Ovary (tissue), 9 donors: ENCODE results near the gene PMEPA1. TPM values are rescaled to one million over a fixed set of nuclear protein-coding genes. Genes with fewer than 3 reads are reported as not detected.

Experiments used
- DNase-seq, 5 donors: peaks; one replicate each; pipeline ENCODE4 v3.0.0-alpha.2; 2019 to 2020
- H3K27ac ChIP-seq, 2 donors: fragments of 200-600 bp; one replicate each; pipeline versions ENCODE4 v1.5.1 to v1.8.0; 2019 to 2022
- H3K27me3 ChIP-seq: fragments of 200-600 bp; one replicate; pipeline ENCODE4 v1.8.0; 2022
- H3K36me3 ChIP-seq: fragments of 200-600 bp; sonication (generic); one replicate; pipeline ENCODE4 v1.5.1; 2019
- H3K4me1 ChIP-seq: one replicate; pipeline ENCODE4 v1.8.1; 2013; ENCODE audit warnings: mild to moderate bottlenecking, moderate library complexity; ENCODE audit not compliant: insufficient read depth
- H3K4me3 ChIP-seq: fragments of 200-600 bp; sonication (generic); one replicate; pipeline ENCODE4 v1.5.1; 2017
- H3K9me3 ChIP-seq, 2 donors: fragments of 200-600 bp in 1 of 2; sonication (generic) in 1 of 2; one replicate each; pipeline versions ENCODE4 v1.5.1 to v1.8.1; 2013 to 2019; ENCODE audit warnings: mild to moderate bottlenecking in 1 of 2, moderate library complexity in 1 of 2
- CTCF ChIP-seq, 3 donors: fragments of 450-650 bp in 2 of 3; fragments of 200-600 bp in 1 of 3; IDR thresholded peaks; one replicate each; pipeline versions ENCODE4 v1.5.1 to v1.8.0; 2016 to 2022; ENCODE audit warnings: antibody characterized with exemption in 3 of 3, mild to moderate bottlenecking in 1 of 3
- EP300 ChIP-seq: sonication (generic); formaldehyde crosslinking; IDR thresholded peaks from one replicate; pipeline ENCODE4 v1.6.1; 2017; ENCODE audit warnings: antibody characterized with exemption
- POLR2A ChIP-seq: fragments of 450-650 bp; IDR thresholded peaks from one replicate; pipeline ENCODE4 v1.6.1; 2017; ENCODE audit warnings: antibody characterized with exemption, mild to moderate bottlenecking, moderate library complexity
- WGBS, 3 donors: extraction: QIAGEN DNeasy Blood & Tissue Kit in 1 of 3; methylation state at CpG; one replicate each; pipeline versions ENCODE4 v1.1.5 to v1.1.7; 2013 to 2017; 5-methylcytosine and 5-hydroxymethylcytosine counted together
- intact Hi-C, 4 donors: fragments of 100-400 bp; cut with DNase I; formaldehyde crosslinking; loops; one replicate each; pipeline versions ENCODE4 v1.11.0 to v1.15.1; 2022 to 2023
- polyA plus RNA-seq, 2 donors: library from polyadenylated mRNA; stranded (reverse); fragments of 200-250 nt in 1 of 2; fragments of 350-450 nt in 1 of 2; fragmentation: Illumina TruSeq in 1 of 2; extraction: RNeasy Lipid Tissue Mini Kit (QIAGEN cat#74804) in 1 of 2; gene quantifications; one replicate each; pipeline ENCODE4 v1.2.3, GENCODE V29; 2013 to 2014
- total RNA-seq, 7 donors: library from RNA; depleted of rRNA in 2 of 7; stranded (reverse); fragments of >200 nt in 2 of 7; fragmentation: NEBNext Ultra II Directional in 3 of 7; extraction: Animal tissue kit (Norgen Biotek cat#: 25700) in 3 of 7; gene quantifications; one replicate each; pipeline versions ENCODE4 v1.1.0 to v1.2.4, GENCODE V29; 2016 to 2023
- donor health status: DM: no; HTN: no; CAD: no; lungs with moderate emphysema.
- donor health status: DM: no; HTN: no; CAD: no.
- donor health status: Bipolar disorder and iron deficiency.
- donor health status: DM: yes; HTN: yes; CAD: no.
- donor health status: DM: no; HTN: no; CAD: no.
- donor health status: DM: yes; HTN: yes; CAD: no.

The PMEPA1 gene
- total and polyA plus RNA-seq, 9 donors = 2.7 to 73.4 (median 17.6) TPM

DNA sequence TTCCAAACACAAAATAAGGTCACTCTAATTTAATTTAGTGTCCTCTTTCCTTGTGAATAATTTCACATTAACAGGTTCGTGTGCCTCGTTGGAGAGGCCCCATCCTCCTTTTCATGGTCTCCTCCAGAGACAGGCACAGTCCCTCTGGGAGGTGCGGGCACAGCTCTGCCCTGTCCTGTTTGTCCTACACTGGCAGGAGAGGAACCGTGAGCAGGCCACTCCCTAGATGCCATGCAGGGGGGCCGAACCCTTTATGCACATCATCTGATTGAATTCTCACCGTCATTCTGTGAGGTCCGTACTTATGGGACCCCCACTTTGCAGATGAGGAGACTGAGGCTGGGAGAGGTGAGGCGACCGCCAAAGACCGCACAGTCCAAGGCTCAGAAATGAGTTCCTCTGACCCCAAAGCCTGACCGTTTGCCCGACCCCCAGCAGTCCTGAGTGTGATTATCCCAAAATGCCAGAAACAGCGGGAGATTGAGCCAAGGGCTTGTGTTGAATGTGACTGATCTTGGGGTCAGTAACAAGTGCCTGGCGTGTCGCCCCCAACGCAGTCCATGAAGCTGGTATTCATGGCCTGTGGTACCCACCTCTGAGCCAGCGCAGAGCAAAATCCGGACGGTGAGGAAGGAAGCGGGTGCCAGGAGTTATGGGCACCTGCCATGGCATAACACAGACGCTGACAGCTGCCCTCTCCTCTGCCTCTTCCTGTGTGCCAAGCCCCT lies 43.5 kb downstream of the PMEPA1 start:
- intact Hi-C loops = no loop called here
- Histone ChIP-seq H3K27me3 (no peaks in the 10 kb centered on the region), H3K27ac (no peak overlapping the region), H3K9me3 (no peaks in the 10 kb centered on the region), H3K36me3 (no peaks in the 10 kb centered on the region), H3K4me3 (no peak overlapping the region), H3K4me1 (peaks cover 10% of the 10 kb centered on the region)
- 85 to 88% (median 87%) methylated on average over 21 of the region's 21 CpGs for WGBS, 3 donors
- peak in 2 of 5 donors; percentile 18 to 25 for DNase-seq
- no peak for TF ChIP-seq POLR2A
- no peak for TF ChIP-seq CTCF (IDR thresholded peaks at IDR 0.05)
- no peak for TF ChIP-seq EP300

DNA sequence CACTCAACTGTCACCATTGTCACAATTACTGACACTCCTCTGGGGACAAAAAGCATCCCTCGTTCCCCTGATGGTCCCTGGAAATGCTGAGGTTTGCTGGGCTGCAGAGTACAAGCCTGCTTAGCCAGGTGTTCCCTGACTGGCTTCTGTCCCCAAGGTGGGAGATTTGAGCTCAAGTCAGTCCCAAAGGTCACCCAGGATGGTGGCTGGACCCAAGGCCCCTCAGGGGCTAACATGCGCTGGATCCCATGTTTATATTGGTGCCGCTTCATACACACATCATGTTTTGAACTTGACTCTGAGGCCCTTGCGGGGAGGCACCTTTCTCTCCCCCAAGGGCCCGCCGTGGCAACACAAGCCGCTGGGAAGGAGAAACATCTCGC lies 44.2 kb downstream of the PMEPA1 start:
- no peaks in the 10 kb centered on the region for H3K9me3 ChIP-seq
- TF ChIP-seq POLR2A = no peak
- H3K36me3 ChIP-seq = no peaks in the 10 kb centered on the region
- intact Hi-C loops = no loop called here
- no peak overlapping the region for H3K27ac ChIP-seq
- H3K4me1 ChIP-seq = peaks cover 15% of the 10 kb centered on the region
- H3K27me3 ChIP-seq = no peaks in the 10 kb centered on the region
- no peak overlapping the region for H3K4me3 ChIP-seq
- 88 to 91% (median 90%) methylated on average over 8 of the region's 8 CpGs for WGBS, 3 donors
- no peak for DNase-seq

DNA sequence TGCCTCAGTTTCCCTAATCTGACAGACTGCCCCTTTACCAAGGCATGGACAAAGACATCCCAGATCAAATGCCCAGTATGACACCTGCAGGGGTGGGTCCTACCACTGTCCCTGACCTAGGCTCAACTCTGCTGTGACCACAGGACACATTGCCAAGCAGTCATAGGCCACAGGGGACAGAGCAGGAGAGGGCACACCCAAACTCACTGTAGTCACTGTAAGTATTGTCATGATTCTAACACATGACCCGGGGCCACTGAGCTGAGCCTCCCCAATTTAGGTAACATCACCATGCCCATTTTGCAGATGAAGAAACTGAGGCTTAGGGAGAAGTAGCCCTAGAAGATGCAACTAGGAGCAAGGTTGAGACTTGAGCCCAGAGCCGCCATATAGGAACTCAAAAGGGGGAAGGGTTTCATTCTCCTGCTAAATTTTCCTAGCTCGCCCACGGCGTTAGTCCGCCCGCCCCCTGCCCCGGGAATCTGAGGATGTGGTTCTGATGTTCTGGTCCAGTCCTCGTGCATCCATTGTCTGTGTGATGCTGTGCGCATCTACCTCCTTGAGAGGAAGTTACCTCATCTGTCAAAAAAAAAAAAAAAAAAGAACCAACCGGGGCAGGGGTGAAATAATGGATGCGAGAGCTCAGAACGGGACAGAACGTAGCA lies 44.8 kb downstream of the PMEPA1 start:
- Histone ChIP-seq H3K27me3 (no peaks in the 10 kb centered on the region), H3K4me1 (peaks cover 14% of the 10 kb centered on the region), H3K36me3 (no peaks in the 10 kb centered on the region), H3K27ac (no peak overlapping the region), H3K4me3 (no peak overlapping the region), H3K9me3 (no peaks in the 10 kb centered on the region)
- intact Hi-C loops = no loop called here
- 90 to 94% (median 92%) methylated on average over 14 of the region's 14 CpGs for WGBS, 3 donors
- TF ChIP-seq POLR2A (no peak), CTCF (IDR thresholded peaks at IDR 0.05) (no peak), EP300 (no peak)
- peak in 1 of 5 donors; percentile 4 for DNase-seq

GRCh38 chr20:57664476-57664875 lies 45.3 kb downstream of the PMEPA1 start:
- no peak overlapping the region for H3K27ac ChIP-seq
- no peaks in the 10 kb centered on the region for H3K27me3 ChIP-seq
- DNase-seq = peak in 3 of 5 donors; percentile 9 to 32 (median 16)
- no peak overlapping the region for H3K4me3 ChIP-seq
- intact Hi-C loops = no loop called here
- no peaks in the 10 kb centered on the region for H3K9me3 ChIP-seq
- TF ChIP-seq CTCF (IDR thresholded peaks at IDR 0.05) = no peak
- TF ChIP-seq EP300 = no peak
- TF ChIP-seq POLR2A = no peak
- no peaks in the 10 kb centered on the region for H3K36me3 ChIP-seq
- WGBS, 3 donors = 87 to 88% (median 88%) methylated on average over 20 of the region's 20 CpGs
- H3K4me1 ChIP-seq = peaks cover 14% of the 10 kb centered on the region
